MM.1S (cell line): Measurements from ENCODE around the gene HINFP.

Experiments used
- CTCF ChIP-seq: fragments of 300-600 bp; sonication (generic); IDR thresholded peaks from 2 replicates; pipeline ENCODE4 v1.5.1; 2016; ENCODE audit warnings: antibody characterized with exemption, low read length, mixed read lengths
- EZH2 ChIP-seq: fragments of 300-600 bp; sonication (generic); optimal IDR thresholded peaks from 2 replicates; pipeline ENCODE3; 2017; ENCODE audit warnings: low read depth, mild to moderate bottlenecking, antibody characterized with exemption, low read length, mixed read lengths
- EZH2phosphoT487 ChIP-seq: fragments of 300-600 bp; sonication (generic); IDR thresholded peaks from 2 replicates; pipeline ENCODE4 v1.6.1; 2018; ENCODE audit warnings: antibody characterized with exemption, low read length

GRCh38 chr11:119152043-119152442, 30.7 kb downstream of the HINFP start:
- no peak for TF ChIP-seq CTCF
- TF ChIP-seq EZH2 = no peak
- no peak for TF ChIP-seq EZH2phosphoT487
